Measurements from ENCODE around the gene ARMCX5.

ARMCX5 gene

GRCh38 chrX:102599084-102599950, at the start of gene ARMCX5:
ARMCX5 (plus strand) TSS chrX:102599515; CDS start chrX:102602142, 2,627 bp downstream.
- DNase-seq (ENCODE audit: low read depth in 2 of 2), result peak; percentile 26 to 43

DNA sequence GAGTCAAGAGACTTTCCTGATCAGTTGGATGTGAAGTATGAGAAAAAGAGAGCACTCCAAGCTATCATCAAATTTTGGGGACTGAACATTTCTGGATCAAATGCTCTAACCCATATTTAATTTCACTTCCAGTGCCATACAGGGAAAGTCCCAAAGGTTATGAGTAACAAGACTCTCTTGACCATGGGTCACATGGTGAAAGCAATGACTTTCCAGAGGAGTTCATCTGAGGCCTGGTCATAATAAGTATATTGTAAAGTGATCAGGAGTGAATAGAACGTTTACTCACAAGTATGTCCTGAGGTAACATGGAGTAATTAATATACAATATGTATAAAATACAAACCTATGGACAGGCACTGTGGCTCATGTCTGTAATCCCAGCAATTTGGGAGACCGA, 40.7 kb upstream of the ARMCX5 start:
- no peak for DNase-seq (ENCODE audit: low read depth in 2 of 2)

GRCh38 chrX:102560423-102561068, 38.8 kb upstream of the ARMCX5 start:
- no peak for DNase-seq (ENCODE audit: low read depth in 2 of 2)

GRCh38 chrX:102580891-102581290, 18.4 kb upstream of the ARMCX5 start:
- no peak for DNase-seq (ENCODE audit: low read depth in 2 of 2)

GRCh38 chrX:102593367-102593766, 5.9 kb upstream of the ARMCX5 start:
- no peak for DNase-seq (ENCODE audit: low read depth in 2 of 2)

DNA sequence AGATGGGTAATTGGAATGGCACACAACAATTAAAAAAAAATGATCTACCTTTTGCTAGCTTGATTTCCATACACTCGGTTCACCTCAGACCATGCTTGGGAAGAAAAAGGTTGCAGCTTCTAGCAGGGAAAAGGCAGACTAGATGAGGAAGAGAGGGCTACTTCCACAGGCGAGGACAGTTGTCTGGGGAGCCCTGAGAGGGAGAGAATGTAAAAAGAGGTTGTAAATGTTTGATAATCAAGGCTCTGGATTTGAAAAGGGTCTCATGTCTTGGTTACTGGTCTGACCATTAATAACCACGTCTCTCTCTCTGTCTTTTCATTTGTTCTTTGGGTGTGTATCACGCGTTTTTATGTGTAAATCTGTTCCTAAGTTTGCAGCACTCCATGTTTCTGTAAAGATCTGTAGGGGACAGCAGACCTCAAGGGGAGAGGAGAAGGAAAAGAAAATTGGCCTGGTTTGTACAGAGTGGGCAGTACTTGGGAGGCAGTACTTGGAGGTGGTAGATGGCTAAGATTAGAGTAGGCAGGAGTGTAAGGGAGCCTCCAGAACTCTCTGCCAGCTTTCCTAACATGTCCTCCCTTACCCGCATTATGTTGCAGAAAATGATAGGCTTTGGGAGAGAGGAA, 750 bp downstream of the ARMCX5 start:
- DNase-seq (ENCODE audit: low read depth in 2 of 2), result no peak

DNA sequence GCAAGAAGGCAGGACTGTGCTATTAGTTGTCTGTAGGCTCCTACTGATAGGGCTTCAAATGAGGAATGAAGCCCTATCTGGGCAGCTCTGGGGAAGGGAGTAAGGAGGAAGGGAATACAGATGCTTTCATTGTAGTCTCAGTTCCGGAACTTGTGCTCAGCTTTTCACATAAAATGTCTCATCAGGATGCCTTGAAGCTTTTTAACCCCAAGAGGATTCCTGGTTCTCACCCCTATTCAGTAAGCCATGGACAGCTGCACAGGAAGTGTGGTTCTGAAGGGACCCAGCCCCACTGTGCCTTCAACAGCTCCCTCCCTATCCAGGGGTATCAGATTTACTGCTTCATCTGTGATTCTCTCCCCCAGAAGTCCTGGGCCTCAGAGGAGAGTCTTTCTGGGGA, 5.0 kb downstream of the ARMCX5 start:
- DNase-seq (ENCODE audit: low read depth in 2 of 2), result no peak

- no peak for DNase-seq (ENCODE audit: low read depth in 2 of 2)
Observed at GRCh38 chrX:102606115-102606514, 6.8 kb downstream of the ARMCX5 start.

- DNase-seq (ENCODE audit: low read depth in 2 of 2), result no peak
Observed at GRCh38 chrX:102610905-102611304, 11.6 kb downstream of the ARMCX5 start.

- DNase-seq (ENCODE audit: low read depth in 2 of 2), result no peak
Observed at GRCh38 chrX:102624105-102624504, 24.8 kb downstream of the ARMCX5 start.

DNA sequence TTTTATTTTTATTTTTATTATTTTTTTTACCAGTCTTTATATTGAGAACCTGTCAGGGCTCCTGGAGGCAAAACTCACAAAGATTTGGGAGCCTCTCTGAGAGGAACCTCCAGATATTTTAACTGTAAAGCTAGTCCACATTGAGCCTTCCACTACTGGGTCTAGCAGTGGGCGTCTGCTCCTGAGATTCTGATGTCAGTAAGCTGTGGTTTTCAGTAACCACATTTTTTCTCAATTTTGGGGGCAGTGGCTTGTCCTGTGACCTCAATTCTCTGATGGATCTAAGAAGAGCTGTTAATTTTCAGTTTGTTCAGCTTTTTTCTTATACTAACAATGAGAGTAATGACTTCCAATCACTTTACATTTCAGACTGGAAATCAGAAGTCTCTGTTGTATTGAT, 28.3 kb downstream of the ARMCX5 start:
- DNase-seq (ENCODE audit: low read depth in 2 of 2), result no peak

- no peak for DNase-seq (ENCODE audit: low read depth in 2 of 2)
Observed at GRCh38 chrX:102637561-102637960, 38.2 kb downstream of the ARMCX5 start.

- DNase-seq (ENCODE audit: low read depth in 2 of 2), result no peak
Observed at GRCh38 chrX:102650903-102651241, 51.6 kb downstream of the ARMCX5 start.

GRCh38 chrX:102651242-102652011, 52.1 kb downstream of the ARMCX5 start, which contains the start of gene GPRASP1:
GPRASP1 (plus strand) TSS chrX:102651483; CDS start chrX:102653914, 2,431 bp downstream.
- peak in 1 of 2 donors; percentile 21 for DNase-seq (ENCODE audit: low read depth in 2 of 2)

DNA sequence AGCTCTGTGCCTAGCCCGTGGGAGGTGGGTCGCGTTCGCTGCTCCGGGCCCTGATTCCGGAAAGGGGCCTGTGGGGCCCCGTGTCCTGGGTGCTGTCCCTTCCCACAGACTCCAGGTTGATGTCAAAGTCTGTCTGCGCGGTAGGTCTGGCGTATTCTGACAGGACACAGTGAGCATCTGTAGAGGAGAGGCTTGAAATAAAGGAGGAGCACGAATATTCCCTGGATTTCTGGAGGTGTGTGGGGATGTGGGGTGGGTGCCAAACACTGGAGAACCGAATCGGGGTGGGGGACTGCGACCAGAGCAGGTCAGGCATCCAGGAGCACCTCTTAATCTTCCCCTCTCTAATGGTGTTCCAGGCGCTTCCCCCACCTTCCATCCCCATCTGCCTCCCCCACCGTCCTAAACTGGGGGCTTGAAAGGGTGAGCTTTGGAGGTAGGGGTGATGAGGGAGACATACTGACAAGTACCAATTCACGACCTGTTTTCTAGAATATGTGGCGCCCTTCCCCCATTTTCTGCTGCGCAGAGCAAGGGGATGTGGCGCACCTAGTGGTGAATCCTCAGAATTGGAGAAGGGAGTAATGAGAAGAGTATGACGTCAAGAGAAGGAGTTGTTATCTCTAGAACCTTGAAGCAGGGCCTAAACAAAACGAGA, 52.8 kb downstream of the ARMCX5 start:
- DNase-seq (ENCODE audit: low read depth in 2 of 2), result no peak

Measured in stimulated activated CD8-positive, alpha-beta memory T cell treated with anti-CD3 and anti-CD28 coated beads, Interleukin-2, amount 100 ng/mL, for 48 hours (primary cell).